HEK293T (cell line): ENCODE data around the gene CCDC30.

ENCODE experiments used
- ARNT ChIP-seq: fragments of 450-650 bp; IDR thresholded peaks from 2 replicates; pipeline ENCODE4 v1.6.1; 2017; ENCODE audit warnings: mild to moderate bottlenecking
- FOXA1 ChIP-seq: fragments of 450-650 bp; IDR thresholded peaks from 2 replicates; pipeline ENCODE4 v1.6.1; 2016; ENCODE audit warnings: mild to moderate bottlenecking
- FOXM1 ChIP-seq: fragments of 450-650 bp; IDR thresholded peaks from 2 replicates; pipeline ENCODE4 v1.6.1; 2017; ENCODE audit warnings: mild to moderate bottlenecking, borderline replicate concordance
- NFRKB ChIP-seq: fragments of 450-650 bp; IDR thresholded peaks from 2 replicates; pipeline ENCODE4 v1.6.1; 2016; ENCODE audit warnings: mild to moderate bottlenecking, moderate library complexity
- SP1 ChIP-seq: fragments of 450-650 bp; IDR thresholded peaks from 2 replicates; pipeline ENCODE4 v1.6.1; 2017
- SUZ12 ChIP-seq: fragments of 450-650 bp; IDR thresholded peaks from 2 replicates; pipeline ENCODE4 v1.6.1; 2016; ENCODE audit warnings: mild to moderate bottlenecking
- TARDBP ChIP-seq: fragments of 450-650 bp; IDR thresholded peaks from 2 replicates; pipeline ENCODE4 v1.6.1; 2016
- ZNF384 ChIP-seq: fragments of 450-650 bp; IDR thresholded peaks from 2 replicates; pipeline ENCODE4 v1.6.1; 2016

DNA sequence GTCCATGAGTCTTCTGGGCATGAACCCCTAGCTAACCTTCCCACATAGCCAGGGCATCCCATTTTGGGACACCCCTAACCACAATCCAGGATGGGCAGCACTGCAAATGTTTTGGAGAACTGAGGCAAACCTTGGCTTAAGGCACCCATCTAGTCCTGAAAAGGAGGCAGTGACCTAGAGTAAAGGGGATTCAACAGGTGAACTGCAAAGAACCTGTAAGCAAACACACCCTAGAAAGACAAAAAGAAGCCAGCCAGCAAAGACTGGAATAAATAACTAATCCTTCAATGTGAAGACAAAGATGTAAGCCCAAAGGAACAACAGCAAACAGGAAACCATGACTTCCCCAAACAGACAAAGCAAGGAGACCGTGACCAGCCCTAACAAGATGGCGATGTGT lies 138.4 kb downstream of the CCDC30 start:
- TF ChIP-seq NFRKB = no peak
- TF ChIP-seq TARDBP = no peak
- TF ChIP-seq SP1 = no peak
- no peak for TF ChIP-seq FOXA1
- TF ChIP-seq FOXM1 = no peak
- no peak for TF ChIP-seq ZNF384
- no peak for TF ChIP-seq SUZ12
- no peak for TF ChIP-seq ARNT
